SK-MEL-5 (cell line): ENCODE data around the gene SRPX. TPM values are rescaled to one million over a fixed set of nuclear protein-coding genes. Genes with fewer than 3 reads are reported as not detected.

Experiments used
- DNase-seq: peaks from one replicate; pipeline ENCODE4 v3.0.0-alpha.2; 2016; ENCODE audit warnings: low read depth, low spot score
- in situ Hi-C: cut with HindIII; loops from 2 replicates; pipeline ENCODE4 v1.10.0; 2016; ENCODE audit warnings: low sequenced_read_pairs, high pct_unique_total_duplicates, low pct_unique_long_range_greater_than_20kb
- total RNA-seq: library from RNA; depleted of rRNA; stranded (reverse); fragments of >200 nt; shearing (Covaris generic); gene quantifications from 2 replicates; pipeline ENCODE4 v1.2.3, GENCODE V29; 2014

Gene SRPX
- total RNA-seq, 1 experiment from 2014 or later: 205 TPM

DNA sequence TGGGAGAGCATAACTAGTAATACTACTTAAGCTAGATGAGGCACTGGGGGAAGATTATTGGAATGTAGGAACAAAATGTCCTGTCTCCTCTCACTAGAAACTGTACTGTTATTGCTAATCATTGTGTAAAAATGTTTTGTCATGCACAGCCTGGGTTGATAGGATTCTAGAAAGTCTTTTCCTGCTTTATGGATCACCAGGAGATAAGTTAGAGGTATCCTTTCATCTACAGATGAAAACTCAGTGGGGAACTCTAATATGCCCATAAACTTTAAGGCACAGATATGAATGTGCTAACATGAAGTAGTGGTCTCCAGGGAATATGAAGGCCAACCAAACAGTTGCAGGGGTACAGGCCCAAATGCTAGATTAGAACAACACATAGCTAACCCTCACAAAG, 57.5 kb downstream of the SRPX start:
- in situ Hi-C loops: no loop called here
- no peak for DNase-seq

- DNase-seq: no peak
- in situ Hi-C loops: no loop called here
Observed at GRCh38 chrX:38156838-38157237, 63.8 kb downstream of the SRPX start.

DNA sequence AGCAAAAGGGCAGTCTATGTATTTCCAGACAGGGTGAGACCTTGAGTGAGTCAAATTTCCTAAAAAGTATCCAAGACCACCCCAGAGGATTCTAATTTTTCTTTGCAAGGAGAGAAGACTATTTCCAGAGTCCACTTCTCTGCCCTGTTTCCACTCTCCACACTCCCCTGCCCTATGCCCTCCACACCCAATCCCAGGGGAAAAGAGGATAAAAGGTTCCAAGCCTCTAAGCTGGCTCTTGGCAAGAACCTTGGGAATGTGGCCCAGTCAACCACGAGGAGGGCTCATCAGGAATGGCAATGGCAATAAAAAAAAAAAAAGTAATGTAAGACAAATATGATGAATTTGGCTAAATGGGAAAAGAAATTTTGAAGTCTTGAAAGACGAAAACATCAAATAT, 65.9 kb downstream of the SRPX start:
- in situ Hi-C loops: no loop called here
- DNase-seq: no peak

- no peak for DNase-seq
- in situ Hi-C loops: no loop called here
Observed at GRCh38 chrX:38154340-38154739, 66.3 kb downstream of the SRPX start.

GRCh38 chrX:38151441-38151840, 69.2 kb downstream of the SRPX start:
- peak; percentile 68 for DNase-seq
- in situ Hi-C loops: no loop called here

GRCh38 chrX:38150993-38151392, 69.7 kb downstream of the SRPX start:
- in situ Hi-C loops: no loop called here
- DNase-seq: no peak

- in situ Hi-C loops: no loop called here
- DNase-seq: no peak
Observed at GRCh38 chrX:38149016-38149415, 71.7 kb downstream of the SRPX start.

DNA sequence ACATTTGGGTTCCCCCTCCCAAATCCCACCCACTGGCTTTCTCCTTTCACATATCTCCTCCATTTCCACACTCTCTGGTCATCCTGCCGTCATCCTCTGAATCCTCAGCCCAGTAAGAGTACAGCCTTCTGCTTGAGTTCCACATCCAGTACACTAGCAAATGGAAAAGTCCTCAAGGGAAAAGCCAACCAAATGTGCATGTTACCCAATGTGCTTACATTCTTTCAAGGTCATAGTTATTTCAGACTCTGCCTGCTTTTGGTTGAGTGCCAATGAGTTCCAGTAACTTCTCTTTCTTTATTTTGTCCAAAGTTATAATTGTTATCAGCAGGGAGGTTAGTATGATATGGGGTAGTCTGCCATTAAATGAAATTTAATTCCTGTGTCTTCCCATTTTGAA, 78.1 kb downstream of the SRPX start:
- in situ Hi-C loops: no loop called here
- no peak for DNase-seq

- DNase-seq: no peak
- in situ Hi-C loops: no loop called here
Observed at GRCh38 chrX:38138900-38139299, 81.8 kb downstream of the SRPX start.

DNA sequence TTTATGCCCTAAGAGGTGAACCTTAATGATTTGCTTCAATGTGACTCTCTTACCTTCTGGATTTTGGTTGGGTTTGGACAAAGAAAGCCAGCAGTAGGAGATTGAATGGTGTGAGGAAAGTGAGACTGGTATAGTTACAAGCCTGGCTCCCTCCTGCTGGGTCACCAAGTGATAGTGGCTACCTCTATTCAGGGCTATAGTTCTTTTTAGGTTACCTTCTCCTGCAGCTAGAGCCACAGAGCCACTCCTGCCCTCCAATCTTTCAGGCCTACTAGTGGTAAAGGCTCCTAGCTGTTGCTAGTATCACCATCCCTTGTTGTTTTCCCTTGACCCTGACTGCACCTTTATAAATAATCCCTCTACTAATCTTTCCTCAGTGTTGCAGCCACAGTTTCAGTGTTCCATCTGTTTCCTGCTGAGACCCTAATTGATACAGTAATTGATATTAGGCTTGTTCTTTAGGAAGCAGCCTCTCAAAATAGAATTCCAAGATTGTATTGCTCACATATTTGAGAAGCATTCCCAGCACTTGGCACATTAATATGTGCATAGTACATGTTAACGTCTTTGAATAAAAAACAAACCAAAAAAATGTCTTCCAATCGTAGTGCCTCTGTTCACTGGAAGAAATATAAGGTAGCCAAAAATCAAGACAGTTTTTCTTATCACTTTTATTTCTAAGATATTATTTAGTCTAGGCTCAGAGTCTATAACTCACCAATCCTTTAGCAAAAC, 82.3 kb downstream of the SRPX start:
- in situ Hi-C loops: no loop called here
- DNase-seq: no peak

GRCh38 chrX:38129366-38129765, 91.3 kb downstream of the SRPX start:
- in situ Hi-C loops: no loop called here
- DNase-seq: peak; percentile 45

- DNase-seq: no peak
- in situ Hi-C loops: no loop called here
Observed at GRCh38 chrX:38127961-38128360, 92.7 kb downstream of the SRPX start.

DNA sequence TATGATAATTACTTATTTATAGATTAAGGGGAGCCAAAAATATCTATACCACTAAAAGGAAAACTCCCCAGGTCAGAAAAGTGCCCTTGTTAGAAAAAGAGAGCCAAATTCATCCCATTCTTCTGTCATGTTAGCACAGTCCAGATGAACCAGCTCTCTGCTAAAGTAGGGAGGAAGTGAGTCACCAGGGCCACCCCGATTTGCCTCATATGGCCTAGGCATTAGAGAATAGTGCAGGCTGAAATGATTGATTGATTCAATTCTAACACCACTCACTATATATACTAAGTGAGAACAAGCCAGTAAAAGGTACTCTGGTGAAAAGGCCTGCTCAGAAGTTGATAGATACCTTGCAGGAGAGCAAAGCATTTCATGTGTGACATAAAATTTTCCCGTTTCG, 94.5 kb downstream of the SRPX start:
- in situ Hi-C loops: no loop called here
- no peak for DNase-seq

DNA sequence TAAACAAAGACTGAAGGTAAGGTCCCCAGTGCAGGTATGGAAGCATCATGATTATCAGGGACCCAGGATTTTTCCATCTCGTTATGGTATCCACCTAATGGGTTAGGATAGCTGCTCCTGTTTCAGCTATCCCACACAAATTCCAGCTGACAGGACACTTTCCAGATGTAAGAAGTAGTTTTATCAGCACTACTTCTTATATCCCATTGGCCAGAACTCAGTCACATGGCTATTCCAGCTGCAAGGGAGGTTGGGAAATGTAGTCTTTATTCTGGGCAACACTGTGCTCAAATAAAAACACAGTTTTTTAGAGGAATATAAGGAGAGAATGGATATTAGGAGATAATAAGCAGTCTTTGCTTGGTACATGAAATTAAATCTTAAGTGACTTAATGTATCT, 96.7 kb downstream of the SRPX start:
- peak; percentile 15 for DNase-seq
- in situ Hi-C loops: no loop called here

DNA sequence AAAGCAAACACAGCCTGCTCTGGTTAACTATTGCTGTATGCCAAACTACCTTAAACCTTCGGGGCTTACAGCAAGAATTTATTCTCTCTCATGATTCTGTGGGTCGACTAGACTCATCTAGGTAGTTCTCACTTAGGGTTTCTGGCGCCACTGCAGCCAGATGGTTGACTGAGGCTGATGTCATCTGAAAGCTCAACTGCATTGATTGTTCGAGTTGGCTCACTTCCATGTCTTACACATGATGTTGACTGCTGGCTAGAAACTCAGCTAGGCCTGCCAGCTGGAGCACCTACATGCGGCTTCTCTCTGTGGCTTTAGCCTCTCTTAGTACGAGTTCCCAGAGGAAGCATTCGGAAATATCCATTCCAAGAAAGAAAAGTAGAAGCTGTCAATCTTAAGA, 103.2 kb downstream of the SRPX start:
- in situ Hi-C loops: no loop called here
- no peak for DNase-seq

DNA sequence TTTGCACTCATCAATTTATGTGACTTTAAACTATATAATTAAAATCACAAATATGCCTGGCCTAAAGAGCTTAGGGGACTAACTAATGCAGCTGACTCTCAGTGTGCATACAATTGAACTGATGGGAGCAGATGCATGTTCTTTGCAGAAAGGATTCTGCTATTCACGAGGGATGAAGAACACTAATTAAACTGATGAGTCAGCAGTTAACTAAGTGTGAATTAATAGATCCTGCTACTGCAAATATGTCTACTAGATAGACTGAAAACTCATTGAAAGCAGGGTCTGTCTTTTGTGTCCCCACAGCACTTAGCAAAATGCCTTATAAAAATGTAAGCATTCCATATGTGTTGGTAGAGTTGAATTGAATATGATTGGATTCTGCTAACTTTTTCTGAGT, 104.0 kb downstream of the SRPX start:
- in situ Hi-C loops: no loop called here
- DNase-seq: no peak

DNA sequence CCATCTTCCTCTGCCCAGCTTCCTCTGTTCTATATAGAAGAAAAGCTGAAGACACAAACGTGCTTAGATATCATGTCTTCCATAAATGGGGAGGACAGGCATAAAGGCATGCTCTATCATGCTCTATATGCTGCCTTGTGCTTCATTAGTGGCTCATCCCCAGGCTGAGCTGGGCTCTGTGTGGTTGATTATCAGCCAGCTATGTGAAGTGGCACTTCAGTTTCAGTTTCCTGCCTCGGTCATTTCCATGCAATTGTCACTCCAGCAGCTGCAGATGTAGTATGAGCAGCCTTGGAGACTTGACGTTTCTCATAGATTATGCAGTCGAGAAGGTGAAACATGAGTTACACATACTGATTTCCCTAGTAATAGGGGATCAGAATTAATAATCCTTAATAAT, 108.1 kb downstream of the SRPX start:
- DNase-seq: no peak
- in situ Hi-C loops: no loop called here

GRCh38 chrX:38111196-38111595, 109.5 kb downstream of the SRPX start:
- DNase-seq: no peak
- in situ Hi-C loops: no loop called here

DNA sequence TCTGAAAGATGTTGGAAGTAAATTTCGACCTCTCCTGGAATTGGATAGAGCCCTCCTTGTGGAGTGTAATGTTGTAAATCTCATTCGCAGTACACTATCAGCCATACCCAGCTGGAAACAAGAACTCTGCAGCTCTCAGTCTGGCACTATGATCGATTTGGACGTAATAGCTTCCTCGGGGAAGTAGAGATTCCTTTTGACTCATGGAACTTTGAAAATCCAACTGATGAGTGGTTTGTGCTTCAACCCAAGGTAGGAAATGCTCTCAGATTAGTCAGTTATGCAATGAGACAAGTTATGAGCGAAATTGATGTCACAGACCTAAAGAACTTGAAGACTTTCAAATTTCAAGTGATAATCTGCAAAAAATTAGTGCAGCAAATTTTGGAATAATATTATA, 110.4 kb downstream of the SRPX start:
- DNase-seq: no peak
- in situ Hi-C loops: no loop called here
